ENCODE data around the gene MIOS.

DNA sequence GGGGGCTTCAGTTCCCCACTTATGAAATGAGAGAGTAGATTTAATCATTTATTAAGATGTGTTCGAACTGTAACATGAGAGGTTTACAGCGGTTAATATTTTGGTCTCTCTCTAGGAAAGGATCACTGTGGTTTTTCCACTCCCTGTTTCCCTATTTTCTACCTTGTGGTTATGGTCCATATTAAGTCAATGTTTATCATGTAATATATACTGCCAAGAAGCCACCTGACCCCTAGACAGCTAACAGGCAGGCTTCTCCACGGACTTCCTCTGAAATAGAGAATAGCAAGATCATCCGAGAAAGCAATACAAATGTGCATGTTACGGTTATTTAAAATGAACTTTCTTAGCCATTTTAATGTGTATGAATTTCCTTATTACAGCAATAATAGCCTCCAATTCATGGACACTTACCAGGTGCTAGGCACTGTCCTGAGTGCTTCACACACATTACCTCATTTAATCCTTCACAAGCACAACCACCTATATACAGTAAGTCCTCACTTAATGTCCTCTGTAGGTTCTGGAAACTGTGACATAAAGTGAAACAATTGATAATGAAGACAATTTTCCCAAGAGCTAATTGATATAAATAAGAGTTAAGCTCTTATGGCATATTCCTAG lies 30.2 kb upstream of the MIOS start:
- no peak for TF ChIP-seq POLR2A (IDR thresholded peaks at IDR 0.05)
- TF ChIP-seq, protein P1, sequence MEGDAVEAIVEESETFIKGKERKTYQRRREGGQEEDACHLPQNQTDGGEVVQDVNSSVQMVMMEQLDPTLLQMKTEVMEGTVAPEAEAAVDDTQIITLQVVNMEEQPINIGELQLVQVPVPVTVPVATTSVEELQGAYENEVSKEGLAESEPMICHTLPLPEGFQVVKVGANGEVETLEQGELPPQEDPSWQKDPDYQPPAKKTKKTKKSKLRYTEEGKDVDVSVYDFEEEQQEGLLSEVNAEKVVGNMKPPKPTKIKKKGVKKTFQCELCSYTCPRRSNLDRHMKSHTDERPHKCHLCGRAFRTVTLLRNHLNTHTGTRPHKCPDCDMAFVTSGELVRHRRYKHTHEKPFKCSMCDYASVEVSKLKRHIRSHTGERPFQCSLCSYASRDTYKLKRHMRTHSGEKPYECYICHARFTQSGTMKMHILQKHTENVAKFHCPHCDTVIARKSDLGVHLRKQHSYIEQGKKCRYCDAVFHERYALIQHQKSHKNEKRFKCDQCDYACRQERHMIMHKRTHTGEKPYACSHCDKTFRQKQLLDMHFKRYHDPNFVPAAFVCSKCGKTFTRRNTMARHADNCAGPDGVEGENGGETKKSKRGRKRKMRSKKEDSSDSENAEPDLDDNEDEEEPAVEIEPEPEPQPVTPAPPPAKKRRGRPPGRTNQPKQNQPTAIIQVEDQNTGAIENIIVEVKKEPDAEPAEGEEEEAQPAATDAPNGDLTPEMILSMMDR (IDR thresholded peaks at IDR 0.05 in 4 of 5, conservative IDR thresholded peaks at IDR 0.05 in 1 of 5) = no peak

All from gastrocnemius medialis (tissue), 4 donors.